ENCODE data around the gene CROT.

The CROT gene

GRCh38 chr7:87391020-87391701 is 45.7 kb downstream of the CROT start:
- no peak overlapping the region for H3K4me3 ChIP-seq (ENCODE audit: low read length, poor library complexity, severe bottlenecking)
- no peaks in the 10 kb centered on the region for H3K27me3 ChIP-seq (ENCODE audit: insufficient read depth, low read length, poor library complexity, severe bottlenecking)
- no peaks in the 10 kb centered on the region for H3F3A ChIP-seq (ENCODE audit: low read depth)
- no peaks in the 10 kb centered on the region for H3K9me3 ChIP-seq (ENCODE audit: insufficient read depth, low read depth, low read length)
- H3K4me1 ChIP-seq (ENCODE audit: insufficient read depth, low read length, poor library complexity, severe bottlenecking) = peaks cover 14% of the 10 kb centered on the region
- TF ChIP-seq, protein P1, sequence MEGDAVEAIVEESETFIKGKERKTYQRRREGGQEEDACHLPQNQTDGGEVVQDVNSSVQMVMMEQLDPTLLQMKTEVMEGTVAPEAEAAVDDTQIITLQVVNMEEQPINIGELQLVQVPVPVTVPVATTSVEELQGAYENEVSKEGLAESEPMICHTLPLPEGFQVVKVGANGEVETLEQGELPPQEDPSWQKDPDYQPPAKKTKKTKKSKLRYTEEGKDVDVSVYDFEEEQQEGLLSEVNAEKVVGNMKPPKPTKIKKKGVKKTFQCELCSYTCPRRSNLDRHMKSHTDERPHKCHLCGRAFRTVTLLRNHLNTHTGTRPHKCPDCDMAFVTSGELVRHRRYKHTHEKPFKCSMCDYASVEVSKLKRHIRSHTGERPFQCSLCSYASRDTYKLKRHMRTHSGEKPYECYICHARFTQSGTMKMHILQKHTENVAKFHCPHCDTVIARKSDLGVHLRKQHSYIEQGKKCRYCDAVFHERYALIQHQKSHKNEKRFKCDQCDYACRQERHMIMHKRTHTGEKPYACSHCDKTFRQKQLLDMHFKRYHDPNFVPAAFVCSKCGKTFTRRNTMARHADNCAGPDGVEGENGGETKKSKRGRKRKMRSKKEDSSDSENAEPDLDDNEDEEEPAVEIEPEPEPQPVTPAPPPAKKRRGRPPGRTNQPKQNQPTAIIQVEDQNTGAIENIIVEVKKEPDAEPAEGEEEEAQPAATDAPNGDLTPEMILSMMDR (conservative IDR thresholded peaks at IDR 0.05; ENCODE audit: low read length) = no peak
- TF ChIP-seq EZH2phosphoT487 (IDR thresholded peaks at IDR 0.05; ENCODE audit: borderline replicate concordance) = no peak
- no peak overlapping the region for H3K4me2 ChIP-seq (ENCODE audit: low read depth, low read length, poor library complexity, severe bottlenecking)
- H3K79me2 ChIP-seq (ENCODE audit: insufficient read depth, low read length) = no peaks in the 10 kb centered on the region
- H2AFZ ChIP-seq (ENCODE audit: low read length) = no peak overlapping the region
- peaks cover 7% of the 10 kb centered on the region; the same call in 1 of the 2 replicates for H3K36me3 ChIP-seq (ENCODE audit: insufficient read depth, low read length)
- H3K9ac ChIP-seq (ENCODE audit: low read depth, low read length, poor library complexity, severe bottlenecking) = no peak overlapping the region
- no peaks in the 10 kb centered on the region for H4K20me1 ChIP-seq (ENCODE audit: insufficient read depth, low read length, poor library complexity, severe bottlenecking)
- H3K9me2 ChIP-seq (replicated peaks; ENCODE audit: low read depth, low read length) = no peaks in the 10 kb centered on the region

DNA sequence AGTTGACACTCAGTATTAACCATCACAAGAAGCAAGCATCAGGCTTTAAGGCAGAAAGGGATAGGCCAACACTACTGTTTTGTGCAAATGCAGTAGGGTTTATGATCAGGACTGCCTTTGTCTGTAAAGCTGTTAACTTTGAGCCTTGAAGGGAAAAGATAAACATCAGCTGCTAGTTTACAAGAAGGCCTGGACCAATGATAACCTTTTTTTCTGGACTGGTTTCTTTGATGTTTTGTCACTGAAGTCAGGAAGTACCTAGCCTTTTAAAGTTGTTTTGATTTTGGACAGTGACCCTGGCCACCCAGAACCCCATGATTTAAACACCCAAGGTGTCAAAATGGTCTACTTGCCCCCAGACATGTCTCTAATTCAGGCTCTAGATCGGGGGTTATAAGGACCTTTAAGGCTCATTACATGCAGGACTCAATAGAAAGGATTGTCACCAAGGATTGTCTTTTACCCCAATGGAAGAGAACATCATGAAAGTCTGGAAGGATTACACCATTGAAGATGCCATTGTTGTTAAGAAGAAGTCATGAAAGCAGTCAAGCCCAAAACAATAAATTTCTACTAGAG is 50.1 kb downstream of the CROT start:
- no peak overlapping the region for H3K4me2 ChIP-seq (ENCODE audit: low read depth, low read length, poor library complexity, severe bottlenecking)
- peaks cover 14% of the 10 kb centered on the region for H3K4me1 ChIP-seq (ENCODE audit: insufficient read depth, low read length, poor library complexity, severe bottlenecking)
- no peak overlapping the region for H3K4me3 ChIP-seq (ENCODE audit: low read length, poor library complexity, severe bottlenecking)
- no peaks in the 10 kb centered on the region for H3F3A ChIP-seq (ENCODE audit: low read depth)
- no peaks in the 10 kb centered on the region for H3K9me2 ChIP-seq (replicated peaks; ENCODE audit: low read depth, low read length)
- no peaks in the 10 kb centered on the region for H3K79me2 ChIP-seq (ENCODE audit: insufficient read depth, low read length)
- H2AFZ ChIP-seq (ENCODE audit: low read length) = no peak overlapping the region
- H3K36me3 ChIP-seq (ENCODE audit: insufficient read depth, low read length) = peaks cover 7% of the 10 kb centered on the region; the same call in 1 of the 2 replicates
- no peaks in the 10 kb centered on the region for H4K20me1 ChIP-seq (ENCODE audit: insufficient read depth, low read length, poor library complexity, severe bottlenecking)
- no peaks in the 10 kb centered on the region for H3K9me3 ChIP-seq (ENCODE audit: insufficient read depth, low read depth, low read length)
- no peaks in the 10 kb centered on the region for H3K27me3 ChIP-seq (ENCODE audit: insufficient read depth, low read length, poor library complexity, severe bottlenecking)
- no peak overlapping the region for H3K9ac ChIP-seq (ENCODE audit: low read depth, low read length, poor library complexity, severe bottlenecking)
- no peak for TF ChIP-seq EZH2phosphoT487 (IDR thresholded peaks at IDR 0.05; ENCODE audit: borderline replicate concordance)
- TF ChIP-seq, protein P1 (conservative IDR thresholded peaks at IDR 0.05; ENCODE audit: low read length) = no peak

DNA sequence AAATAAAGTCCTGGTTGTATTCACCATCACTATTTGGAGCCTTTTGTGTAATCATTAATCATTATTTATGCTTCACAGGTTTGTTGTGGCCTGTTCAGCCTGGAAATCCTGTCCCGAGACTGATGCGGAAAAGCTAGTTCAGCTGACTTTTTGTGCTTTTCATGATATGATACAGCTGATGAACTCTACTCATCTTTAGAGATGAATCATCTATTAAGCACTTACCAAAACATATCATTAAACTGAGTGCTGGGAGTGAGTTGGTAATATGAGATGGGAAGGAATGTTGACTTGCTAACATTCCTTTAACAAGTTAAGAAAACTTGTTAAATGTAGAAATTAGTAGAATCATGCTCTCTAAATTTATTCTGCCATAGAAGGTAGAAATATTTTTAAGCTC is 53.0 kb downstream of the CROT start:
- Histone ChIP-seq H4K20me1 (ENCODE audit: insufficient read depth, low read length, poor library complexity, severe bottlenecking) (no peaks in the 10 kb centered on the region), H3K36me3 (ENCODE audit: insufficient read depth, low read length) (no peaks in the 10 kb centered on the region), H3K4me3 (ENCODE audit: low read length, poor library complexity, severe bottlenecking) (no peak overlapping the region), H2AFZ (ENCODE audit: low read length) (no peak overlapping the region), H3K4me2 (ENCODE audit: low read depth, low read length, poor library complexity, severe bottlenecking) (no peak overlapping the region), H3F3A (ENCODE audit: low read depth) (no peaks in the 10 kb centered on the region), H3K9me3 (ENCODE audit: insufficient read depth, low read depth, low read length) (no peaks in the 10 kb centered on the region), H3K79me2 (ENCODE audit: insufficient read depth, low read length) (no peaks in the 10 kb centered on the region), H3K9me2 (replicated peaks; ENCODE audit: low read depth, low read length) (no peaks in the 10 kb centered on the region), H3K27me3 (ENCODE audit: insufficient read depth, low read length, poor library complexity, severe bottlenecking) (no peaks in the 10 kb centered on the region), H3K4me1 (ENCODE audit: insufficient read depth, low read length, poor library complexity, severe bottlenecking) (peaks cover 6% of the 10 kb centered on the region), H3K9ac (ENCODE audit: low read depth, low read length, poor library complexity, severe bottlenecking) (no peak overlapping the region)
- TF ChIP-seq, protein P1 (conservative IDR thresholded peaks at IDR 0.05; ENCODE audit: low read length) = no peak
- no peak for TF ChIP-seq EZH2phosphoT487 (IDR thresholded peaks at IDR 0.05; ENCODE audit: borderline replicate concordance)
